Measurements from ENCODE around the gene EXOC5.

Gene EXOC5

DNA sequence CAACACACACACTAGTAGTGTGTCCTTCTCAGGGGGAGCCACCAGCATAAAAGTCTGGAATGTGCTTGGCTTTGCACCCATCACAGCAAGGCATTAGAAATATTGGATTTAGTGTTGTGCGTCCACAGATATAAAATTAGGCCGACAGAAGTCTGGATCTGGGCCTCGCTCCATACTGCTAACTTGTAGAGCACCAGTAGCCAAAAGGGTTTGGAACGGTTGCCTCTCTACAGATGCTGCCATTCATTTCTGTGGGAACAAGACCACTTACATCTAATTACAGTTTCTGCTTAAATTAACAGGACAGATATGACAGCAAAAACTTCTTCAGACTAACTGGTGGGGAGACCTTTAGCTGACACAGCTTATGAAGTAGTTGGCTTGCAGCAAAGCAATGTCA, 94.2 kb downstream of the EXOC5 start:
- H3K9me3 ChIP-seq (ENCODE audit: control insufficient read depth in 5 of 5, low read length in 5 of 5) = no peaks in the 10 kb centered on the region
- H3K27ac ChIP-seq (ENCODE audit: low read depth, low read length) = no peak overlapping the region
- no peaks in the 10 kb centered on the region for H3K36me3 ChIP-seq (ENCODE audit: control insufficient read depth in 5 of 5, insufficient read depth in 5 of 5, low read length in 5 of 5)
- H3K4me1 ChIP-seq (ENCODE audit: control insufficient read depth in 5 of 5, insufficient read depth in 5 of 5, low read length in 5 of 5) = no peaks in the 10 kb centered on the region
- H3K9ac ChIP-seq (ENCODE audit: low read length in 5 of 5) = no peak overlapping the region
- H3K27me3 ChIP-seq (ENCODE audit: control insufficient read depth in 5 of 5, insufficient read depth in 4 of 5, low read length in 5 of 5) = no peaks in the 10 kb centered on the region
- H3K4me3 ChIP-seq (ENCODE audit: low read depth in 1 of 5, low read length in 5 of 5) = no peak overlapping the region

DNA sequence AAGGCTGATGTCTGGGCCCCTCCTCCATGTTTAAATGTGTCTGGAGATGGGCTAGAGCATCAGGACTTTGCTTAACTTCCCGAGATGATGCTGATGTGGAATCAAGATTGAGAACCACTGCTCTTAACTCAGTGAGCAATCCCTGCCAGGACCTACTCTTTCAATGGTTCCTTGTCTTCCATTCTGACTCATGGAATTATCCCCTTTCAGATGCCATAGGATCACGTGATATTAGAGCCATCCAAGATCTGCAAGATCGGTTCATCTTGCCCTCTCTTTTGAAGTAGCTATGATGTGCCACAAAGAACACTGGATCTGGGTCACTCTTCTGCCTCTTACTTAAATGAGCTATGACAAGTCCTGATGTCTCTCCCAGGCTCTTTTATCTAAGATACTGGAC, 96.8 kb downstream of the EXOC5 start:
- Histone ChIP-seq H3K9me3 (ENCODE audit: control insufficient read depth in 5 of 5, low read length in 5 of 5) (no peaks in the 10 kb centered on the region), H3K27me3 (ENCODE audit: control insufficient read depth in 5 of 5, insufficient read depth in 4 of 5, low read length in 5 of 5) (no peaks in the 10 kb centered on the region), H3K27ac (ENCODE audit: low read depth, low read length) (no peak overlapping the region), H3K9ac (ENCODE audit: low read length in 5 of 5) (no peak overlapping the region), H3K4me1 (ENCODE audit: control insufficient read depth in 5 of 5, insufficient read depth in 5 of 5, low read length in 5 of 5) (no peaks in the 10 kb centered on the region), H3K4me3 (ENCODE audit: low read depth in 1 of 5, low read length in 5 of 5) (no peak overlapping the region), H3K36me3 (ENCODE audit: control insufficient read depth in 5 of 5, insufficient read depth in 5 of 5, low read length in 5 of 5) (no peaks in the 10 kb centered on the region)

DNA sequence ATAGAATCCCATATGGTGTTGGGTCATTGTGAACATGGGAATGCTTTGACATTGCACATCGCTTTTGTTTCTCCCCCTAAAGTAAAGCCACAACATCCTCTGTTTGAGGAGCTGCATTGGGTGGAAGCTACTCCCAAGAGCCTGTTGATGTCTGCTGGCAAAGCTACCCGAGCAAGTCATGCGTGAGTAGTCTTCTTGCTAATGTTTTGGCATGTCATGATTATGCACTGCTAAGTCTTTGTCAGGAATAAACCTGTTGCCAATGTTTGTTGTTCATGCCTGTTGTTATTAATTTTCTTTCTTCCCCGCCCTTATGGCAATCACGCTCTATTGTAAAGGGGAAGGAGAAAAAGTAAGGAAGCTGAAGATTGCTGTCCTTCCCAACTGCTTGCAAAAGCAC, 97.3 kb downstream of the EXOC5 start:
- Histone ChIP-seq H3K4me3 (ENCODE audit: low read depth in 1 of 5, low read length in 5 of 5) (no peak overlapping the region), H3K9ac (ENCODE audit: low read length in 5 of 5) (no peak overlapping the region), H3K27me3 (ENCODE audit: control insufficient read depth in 5 of 5, insufficient read depth in 4 of 5, low read length in 5 of 5) (no peaks in the 10 kb centered on the region), H3K4me1 (ENCODE audit: control insufficient read depth in 5 of 5, insufficient read depth in 5 of 5, low read length in 5 of 5) (no peaks in the 10 kb centered on the region), H3K27ac (ENCODE audit: low read depth, low read length) (no peak overlapping the region), H3K9me3 (ENCODE audit: control insufficient read depth in 5 of 5, low read length in 5 of 5) (no peaks in the 10 kb centered on the region), H3K36me3 (ENCODE audit: control insufficient read depth in 5 of 5, insufficient read depth in 5 of 5, low read length in 5 of 5) (no peaks in the 10 kb centered on the region)

DNA sequence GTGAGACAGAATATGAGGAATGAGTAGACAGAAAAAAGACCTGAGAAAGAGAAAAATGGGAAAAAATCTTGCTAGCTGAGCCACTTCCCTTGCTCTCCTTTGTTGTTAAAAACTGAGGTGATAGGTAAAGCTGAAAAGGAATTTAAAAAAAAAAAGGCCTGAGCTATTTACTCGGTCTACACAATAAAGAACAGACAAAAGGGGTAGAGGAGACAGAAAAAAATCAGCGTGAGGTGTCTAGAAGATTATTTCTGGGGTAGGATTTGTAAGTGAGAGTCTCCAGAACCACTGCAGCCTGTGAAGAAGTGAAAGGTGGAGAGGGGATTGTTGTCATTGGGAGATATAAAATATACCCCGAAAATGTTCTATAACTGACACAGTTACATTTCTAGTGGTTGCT, 98.8 kb downstream of the EXOC5 start:
- Histone ChIP-seq H3K36me3 (ENCODE audit: control insufficient read depth in 5 of 5, insufficient read depth in 5 of 5, low read length in 5 of 5) (no peaks in the 10 kb centered on the region), H3K4me3 (ENCODE audit: low read depth in 1 of 5, low read length in 5 of 5) (no peak overlapping the region), H3K27me3 (ENCODE audit: control insufficient read depth in 5 of 5, insufficient read depth in 4 of 5, low read length in 5 of 5) (no peaks in the 10 kb centered on the region), H3K27ac (ENCODE audit: low read depth, low read length) (no peak overlapping the region), H3K4me1 (ENCODE audit: control insufficient read depth in 5 of 5, insufficient read depth in 5 of 5, low read length in 5 of 5) (no peaks in the 10 kb centered on the region), H3K9ac (ENCODE audit: low read length in 5 of 5) (no peak overlapping the region), H3K9me3 (ENCODE audit: control insufficient read depth in 5 of 5, low read length in 5 of 5) (no peaks in the 10 kb centered on the region)

DNA sequence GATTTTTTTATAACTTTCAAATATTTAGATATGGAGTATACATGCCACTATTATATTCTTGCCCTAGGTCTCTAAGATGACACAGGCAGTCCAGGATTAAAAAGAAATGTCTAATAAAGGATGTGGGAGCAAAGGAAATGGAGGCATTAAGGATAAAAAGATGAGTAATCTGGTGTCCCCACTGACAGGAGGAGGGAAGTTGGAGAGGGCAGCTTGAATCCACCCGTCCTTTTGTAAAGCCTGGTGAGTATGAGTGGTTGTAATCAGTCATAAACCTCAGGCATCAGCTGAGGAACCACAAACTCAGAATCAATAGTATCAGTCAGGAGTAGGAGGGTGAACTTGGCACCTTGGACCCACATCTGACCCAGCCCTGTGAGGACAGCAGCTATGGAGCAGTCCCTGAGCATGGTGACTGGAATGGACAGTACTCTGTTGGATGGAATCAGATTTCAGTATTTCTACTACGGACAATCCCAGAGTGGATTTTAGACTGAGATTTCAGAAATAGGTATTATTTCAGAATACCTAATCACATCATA, 100.5 kb downstream of the EXOC5 start:
- Histone ChIP-seq H3K36me3 (ENCODE audit: control insufficient read depth in 5 of 5, insufficient read depth in 5 of 5, low read length in 5 of 5) (no peaks in the 10 kb centered on the region), H3K9me3 (ENCODE audit: control insufficient read depth in 5 of 5, low read length in 5 of 5) (no peaks in the 10 kb centered on the region), H3K27ac (ENCODE audit: low read depth, low read length) (no peak overlapping the region), H3K27me3 (ENCODE audit: control insufficient read depth in 5 of 5, insufficient read depth in 4 of 5, low read length in 5 of 5) (no peaks in the 10 kb centered on the region), H3K4me3 (ENCODE audit: low read depth in 1 of 5, low read length in 5 of 5) (no peak overlapping the region), H3K9ac (ENCODE audit: low read length in 5 of 5) (no peak overlapping the region), H3K4me1 (ENCODE audit: control insufficient read depth in 5 of 5, insufficient read depth in 5 of 5, low read length in 5 of 5) (no peaks in the 10 kb centered on the region)

DNA sequence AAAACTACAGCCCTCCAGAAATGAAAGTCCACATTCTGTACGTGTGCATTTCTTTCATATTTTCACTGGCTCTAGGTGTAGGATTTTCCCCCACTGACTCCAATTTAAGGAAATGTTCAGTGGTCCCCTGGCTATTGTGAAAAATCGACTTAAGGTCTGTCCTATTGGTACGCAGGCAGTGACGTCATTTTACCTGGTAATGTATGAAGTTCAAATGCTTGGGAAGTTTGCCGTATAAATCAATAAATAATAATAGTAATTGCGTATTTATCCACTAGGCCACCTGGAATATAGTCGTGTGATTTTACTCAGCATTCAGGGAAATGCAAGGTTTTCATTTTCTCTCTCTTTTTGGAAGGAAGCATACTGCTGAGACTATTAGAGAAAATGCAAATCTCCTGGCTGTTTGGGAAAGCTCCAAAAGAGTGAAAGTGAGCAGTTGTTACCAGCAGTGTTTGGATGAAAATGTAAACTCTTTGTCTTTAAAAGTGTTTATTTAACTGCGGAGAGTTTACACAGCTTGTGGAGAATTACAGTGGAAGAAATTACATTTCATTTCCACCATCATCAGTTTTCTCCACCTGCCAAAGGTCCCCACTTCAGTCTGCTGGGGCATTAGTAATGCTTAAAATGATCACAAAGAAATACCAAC, 107.0 kb downstream of the EXOC5 start:
- Histone ChIP-seq H3K36me3 (ENCODE audit: control insufficient read depth in 5 of 5, insufficient read depth in 5 of 5, low read length in 5 of 5) (no peaks in the 10 kb centered on the region), H3K27me3 (ENCODE audit: control insufficient read depth in 5 of 5, insufficient read depth in 4 of 5, low read length in 5 of 5) (peaks cover 0 to 8% (median 0%) of the 10 kb centered on the region in 5 donors), H3K4me1 (ENCODE audit: control insufficient read depth in 5 of 5, insufficient read depth in 5 of 5, low read length in 5 of 5) (no peaks in the 10 kb centered on the region), H3K4me3 (ENCODE audit: low read depth in 1 of 5, low read length in 5 of 5) (no peak overlapping the region), H3K9ac (ENCODE audit: low read length in 5 of 5) (no peak overlapping the region), H3K9me3 (ENCODE audit: control insufficient read depth in 5 of 5, low read length in 5 of 5) (no peaks in the 10 kb centered on the region), H3K27ac (ENCODE audit: low read depth, low read length) (no peak overlapping the region)

DNA sequence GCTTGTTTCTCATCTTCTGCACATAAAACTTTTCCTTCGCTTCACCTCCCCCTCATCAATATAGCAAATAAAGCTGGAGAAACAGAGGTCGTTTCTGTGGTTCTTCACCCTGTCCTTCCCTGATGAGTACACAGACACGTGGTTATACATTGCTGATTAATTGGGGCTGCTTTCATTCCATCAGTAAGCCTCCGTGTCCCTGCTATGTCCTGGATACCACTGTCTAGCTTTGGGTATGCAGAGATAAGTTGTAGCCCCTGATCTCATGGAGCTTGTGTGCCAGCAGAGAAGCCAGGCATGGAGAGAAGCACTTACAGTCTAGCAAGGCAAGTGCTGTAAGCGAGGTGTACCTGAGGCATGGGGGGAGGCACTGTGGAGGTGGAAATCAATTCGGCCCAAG, 108.4 kb downstream of the EXOC5 start:
- peaks cover 0 to 8% (median 0%) of the 10 kb centered on the region in 5 donors for H3K27me3 ChIP-seq (ENCODE audit: control insufficient read depth in 5 of 5, insufficient read depth in 4 of 5, low read length in 5 of 5)
- no peak overlapping the region for H3K4me3 ChIP-seq (ENCODE audit: low read depth in 1 of 5, low read length in 5 of 5)
- H3K4me1 ChIP-seq (ENCODE audit: control insufficient read depth in 5 of 5, insufficient read depth in 5 of 5, low read length in 5 of 5) = no peaks in the 10 kb centered on the region
- H3K27ac ChIP-seq (ENCODE audit: low read depth, low read length) = no peak overlapping the region
- H3K9me3 ChIP-seq (ENCODE audit: control insufficient read depth in 5 of 5, low read length in 5 of 5) = no peaks in the 10 kb centered on the region
- no peaks in the 10 kb centered on the region for H3K36me3 ChIP-seq (ENCODE audit: control insufficient read depth in 5 of 5, insufficient read depth in 5 of 5, low read length in 5 of 5)
- no peak overlapping the region for H3K9ac ChIP-seq (ENCODE audit: low read length in 5 of 5)

DNA sequence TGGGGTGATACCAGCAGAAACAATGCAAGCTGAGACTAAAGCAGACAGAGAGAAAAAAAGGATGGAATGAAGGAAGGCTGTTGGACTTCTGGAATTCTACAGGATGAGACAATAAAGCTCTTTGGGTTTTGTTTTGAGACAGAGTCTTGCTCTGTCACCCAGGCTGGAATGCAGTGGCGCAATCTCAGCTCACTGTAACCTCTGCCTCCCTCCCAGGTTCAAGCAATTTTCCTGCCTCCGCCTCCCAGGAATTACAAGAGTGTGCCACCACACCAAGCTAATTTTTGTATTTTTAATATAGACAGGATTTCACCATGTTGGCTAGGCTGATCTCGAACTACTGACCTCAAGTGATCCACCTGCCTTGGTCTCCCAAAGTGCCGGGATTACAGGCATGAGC, 115.4 kb downstream of the EXOC5 start:
- H3K4me3 ChIP-seq (ENCODE audit: low read depth in 1 of 5, low read length in 5 of 5) = no peak overlapping the region
- no peaks in the 10 kb centered on the region for H3K36me3 ChIP-seq (ENCODE audit: control insufficient read depth in 5 of 5, insufficient read depth in 5 of 5, low read length in 5 of 5)
- no peaks in the 10 kb centered on the region for H3K9me3 ChIP-seq (ENCODE audit: control insufficient read depth in 5 of 5, low read length in 5 of 5)
- no peaks in the 10 kb centered on the region for H3K4me1 ChIP-seq (ENCODE audit: control insufficient read depth in 5 of 5, insufficient read depth in 5 of 5, low read length in 5 of 5)
- no peak overlapping the region for H3K9ac ChIP-seq (ENCODE audit: low read length in 5 of 5)
- no peak overlapping the region for H3K27ac ChIP-seq (ENCODE audit: low read depth, low read length)
- H3K27me3 ChIP-seq (ENCODE audit: control insufficient read depth in 5 of 5, insufficient read depth in 4 of 5, low read length in 5 of 5) = peaks cover 0 to 5% (median 0%) of the 10 kb centered on the region in 5 donors

Measured in subcutaneous abdominal adipose tissue (tissue), 5 donors.